GF-D8 (cell line): ENCODE results near the gene WDR38.

Experiments used
- DNase-seq: peaks from one replicate; lab custom pipeline; 2025; lab: John Stamatoyannopoulos, UW

Gene WDR38

DNA sequence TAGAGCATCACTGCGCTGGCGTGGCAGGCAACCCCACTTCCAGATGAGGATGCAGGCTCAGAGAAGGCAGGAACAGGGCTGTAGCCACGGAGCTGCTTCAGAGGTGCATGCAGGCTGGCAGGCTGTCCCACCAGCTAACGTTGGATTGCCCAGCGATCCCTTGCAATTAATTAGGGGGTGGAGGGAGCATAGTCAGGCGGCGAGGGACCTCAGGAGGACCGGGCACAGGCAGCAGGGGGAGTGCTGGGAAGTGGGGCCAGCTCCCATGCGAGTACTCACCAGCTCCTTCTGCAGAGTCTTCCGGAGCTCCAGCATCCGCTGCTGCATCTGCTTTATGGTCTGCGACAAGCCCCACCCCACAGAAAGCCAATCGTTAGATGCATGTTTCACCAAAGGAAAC is 29.0 kb downstream of the WDR38 start:
- no peak for DNase-seq

DNA sequence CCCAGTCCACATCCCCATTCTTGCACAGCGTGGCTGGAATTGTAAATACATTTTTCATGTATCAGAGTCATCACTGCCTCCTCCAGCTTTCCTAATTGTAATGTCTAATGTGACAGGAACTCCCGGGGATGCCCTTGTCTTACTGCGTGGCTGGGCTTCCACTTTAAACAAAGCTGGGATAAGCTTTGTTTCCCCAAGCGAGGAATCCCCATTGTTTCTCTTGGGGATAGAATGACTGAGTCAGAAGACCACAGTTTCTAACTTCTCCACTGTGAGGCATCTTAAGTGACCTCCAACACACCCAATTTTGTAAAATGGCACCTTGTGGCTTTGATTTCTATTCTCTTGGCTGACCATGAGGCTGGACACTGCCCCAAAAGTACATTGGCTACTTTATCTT is 31.1 kb downstream of the WDR38 start:
- no peak for DNase-seq

DNA sequence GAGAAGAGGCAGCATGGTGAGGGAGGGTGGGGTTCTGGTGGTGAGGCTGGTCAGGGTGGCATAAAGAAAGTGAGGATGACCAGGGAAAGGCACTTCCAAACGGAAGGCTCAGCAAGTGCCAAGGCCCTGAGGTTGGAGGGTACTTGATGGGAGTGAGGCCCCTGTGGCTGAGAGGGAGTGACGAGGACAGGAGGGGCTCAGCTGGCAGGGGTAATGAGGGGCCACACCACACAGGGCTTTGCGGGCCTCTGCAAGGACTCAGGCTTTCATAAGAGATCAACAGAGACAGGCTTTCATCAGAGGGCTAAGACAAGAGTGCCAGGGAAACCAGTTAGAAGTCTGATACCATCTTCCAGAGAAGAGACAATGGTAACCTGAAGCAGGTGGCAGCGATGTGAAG is 32.3 kb downstream of the WDR38 start:
- DNase-seq = no peak

DNA sequence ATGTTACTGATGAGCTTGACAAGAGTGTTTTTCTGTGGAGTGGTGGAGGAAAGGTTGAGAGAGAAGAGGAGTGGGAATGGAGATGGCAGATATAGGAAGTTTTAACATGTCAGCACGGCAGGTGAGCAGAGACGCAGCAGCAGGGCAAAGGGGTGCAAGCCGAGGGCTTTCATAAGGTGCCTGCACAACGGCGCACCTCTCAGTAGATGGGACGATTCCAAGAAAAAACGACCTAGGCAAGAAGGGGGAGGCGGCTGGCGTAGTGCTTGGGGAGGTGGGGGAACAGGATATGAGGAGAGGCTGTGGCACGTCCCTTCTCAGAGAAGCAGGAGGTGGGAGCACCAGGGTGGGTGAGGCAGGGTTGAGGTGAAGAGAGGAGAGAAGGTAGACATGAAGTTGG is 33.2 kb downstream of the WDR38 start:
- no peak for DNase-seq

DNA sequence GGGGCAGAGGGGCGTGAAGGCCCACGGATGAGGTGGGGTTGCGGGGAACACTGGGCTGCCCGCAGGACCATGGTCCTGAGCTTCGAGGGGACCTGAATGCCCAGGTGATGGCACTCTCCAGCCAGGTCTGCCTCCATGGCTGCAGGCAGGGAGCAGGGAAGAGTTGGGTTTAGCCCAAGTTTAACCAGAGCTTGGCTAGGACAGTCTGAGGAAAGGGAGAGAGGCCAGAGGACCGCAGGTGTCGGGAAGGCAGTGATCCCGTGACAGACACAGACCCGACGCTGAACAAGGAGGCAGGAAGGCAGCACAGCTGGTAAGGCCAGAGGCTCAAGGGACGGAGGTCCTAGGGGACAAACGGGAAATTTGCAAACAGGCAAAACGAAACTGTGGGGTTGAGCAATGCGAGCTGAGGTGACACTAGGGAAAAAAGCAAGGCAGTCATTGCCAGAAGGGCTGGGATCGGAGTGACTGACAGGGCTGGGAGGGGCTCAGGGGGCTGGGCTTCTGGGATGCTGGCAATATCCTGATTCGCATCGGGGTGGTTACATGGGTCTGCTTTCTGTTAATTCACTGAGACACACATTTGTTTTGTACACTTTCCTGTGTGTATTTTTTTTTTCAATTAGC is 33.7 kb downstream of the WDR38 start:
- no peak for DNase-seq

DNA sequence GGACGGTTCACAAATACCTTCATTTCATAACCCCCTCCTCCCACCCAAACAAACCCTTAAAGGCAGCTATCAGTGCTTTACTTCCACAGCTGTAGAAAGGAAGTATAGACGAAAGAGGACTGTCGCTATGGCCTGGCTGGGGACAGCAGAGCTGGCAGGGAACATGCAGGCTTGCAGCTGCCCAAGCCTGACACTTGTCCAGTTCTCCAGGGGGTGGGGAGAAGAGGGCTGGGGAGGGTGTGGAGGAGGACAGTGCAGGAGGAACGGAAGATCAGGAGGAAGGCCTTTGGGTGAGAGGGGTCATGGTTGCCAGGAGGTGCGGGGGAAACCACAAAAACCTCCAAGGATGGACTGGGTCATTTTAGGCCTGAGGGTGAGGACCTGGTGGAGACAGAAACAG is 34.6 kb downstream of the WDR38 start:
- no peak for DNase-seq

DNA sequence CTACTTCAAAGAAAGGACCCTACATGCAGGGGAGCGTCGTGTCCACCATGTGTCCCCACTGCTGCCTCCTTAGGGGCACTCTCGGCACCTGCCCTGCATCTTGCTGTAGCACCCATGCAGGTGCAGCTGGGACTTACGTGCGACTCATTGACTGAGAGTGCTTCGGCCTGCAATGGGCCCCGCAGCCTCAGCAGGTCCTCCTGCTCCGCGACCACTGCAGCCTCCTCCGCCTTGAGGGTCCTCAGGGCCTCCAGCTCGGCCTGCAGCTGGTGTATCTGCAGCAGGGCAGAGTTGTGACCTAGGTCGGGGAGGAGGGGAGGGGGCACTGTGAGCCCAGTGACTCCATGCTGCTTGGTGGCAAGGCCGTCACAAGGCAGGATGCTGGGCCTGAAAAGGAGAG is 35.7 kb downstream of the WDR38 start:
- DNase-seq = no peak

DNA sequence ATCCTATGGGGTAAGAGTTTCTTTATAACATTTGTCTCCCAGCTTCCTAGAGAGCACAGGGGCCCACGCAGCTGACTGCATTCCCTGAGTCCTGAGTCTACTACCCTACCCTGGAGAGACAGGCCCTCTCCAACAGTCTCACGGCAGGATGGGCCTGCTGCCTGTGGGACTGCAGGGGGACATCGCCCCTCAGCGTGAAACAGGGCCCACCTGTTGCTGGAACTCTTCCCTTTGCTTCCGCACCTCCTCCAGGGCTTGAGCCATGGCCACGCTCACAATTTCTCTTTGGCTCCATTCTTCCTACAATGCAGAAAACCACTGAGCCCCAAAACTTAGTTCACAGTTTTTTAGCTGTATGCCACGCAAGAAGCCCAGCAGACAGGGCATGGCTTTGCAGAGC is 36.9 kb downstream of the WDR38 start:
- no peak for DNase-seq

DNA sequence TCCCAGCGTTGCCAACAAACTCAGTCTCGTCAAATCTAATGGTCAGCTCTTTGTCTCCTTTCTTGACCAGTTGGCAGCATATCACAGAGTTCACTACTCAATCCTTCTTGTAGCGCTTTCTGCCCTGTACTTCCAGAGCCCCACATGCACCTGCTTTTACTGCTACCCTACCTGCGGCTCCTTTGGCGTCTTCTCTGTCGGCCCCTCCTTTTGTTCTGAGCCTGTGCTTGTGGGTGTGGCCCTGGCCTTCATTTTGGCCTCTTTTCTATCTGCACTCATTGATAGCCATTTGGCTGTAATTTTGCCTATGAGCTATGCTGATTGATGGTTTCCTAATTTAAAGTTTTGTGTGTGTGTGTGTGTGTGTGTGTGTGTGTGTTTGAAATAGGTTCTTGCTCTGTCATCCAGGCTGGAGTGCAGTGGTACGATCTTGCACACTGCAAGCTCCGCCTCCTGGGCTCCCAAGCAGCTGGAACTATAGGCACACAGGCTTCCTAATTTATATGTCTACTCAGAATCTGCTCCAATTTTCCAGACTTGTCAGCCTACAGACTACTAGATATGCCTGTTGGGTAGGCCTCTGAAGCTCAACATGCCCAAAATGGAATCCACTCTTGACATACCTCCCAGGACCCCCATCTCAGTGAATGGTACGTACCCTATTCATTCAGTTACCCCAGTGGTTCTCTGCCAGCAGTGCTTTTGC is 40.9 kb downstream of the WDR38 start:
- DNase-seq = no peak

DNA sequence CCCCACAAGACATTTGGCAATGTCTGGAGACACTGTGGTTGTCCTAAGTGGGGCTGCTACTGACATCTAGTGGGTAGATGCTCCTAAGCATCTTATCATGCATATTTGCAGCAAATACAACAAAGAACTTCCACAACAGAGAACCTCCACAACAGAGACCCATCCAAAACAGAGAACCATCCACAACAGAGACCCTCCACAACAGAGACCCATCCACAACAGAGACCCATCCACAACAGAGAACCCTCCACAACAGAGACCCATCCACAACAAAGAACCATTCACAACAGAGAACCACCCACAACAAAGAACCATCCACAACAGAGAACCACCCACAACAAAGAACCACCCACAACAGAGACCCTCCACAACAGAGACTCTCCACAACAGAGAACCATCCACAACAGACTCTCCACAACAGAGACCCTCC is 41.5 kb downstream of the WDR38 start:
- no peak for DNase-seq

DNA sequence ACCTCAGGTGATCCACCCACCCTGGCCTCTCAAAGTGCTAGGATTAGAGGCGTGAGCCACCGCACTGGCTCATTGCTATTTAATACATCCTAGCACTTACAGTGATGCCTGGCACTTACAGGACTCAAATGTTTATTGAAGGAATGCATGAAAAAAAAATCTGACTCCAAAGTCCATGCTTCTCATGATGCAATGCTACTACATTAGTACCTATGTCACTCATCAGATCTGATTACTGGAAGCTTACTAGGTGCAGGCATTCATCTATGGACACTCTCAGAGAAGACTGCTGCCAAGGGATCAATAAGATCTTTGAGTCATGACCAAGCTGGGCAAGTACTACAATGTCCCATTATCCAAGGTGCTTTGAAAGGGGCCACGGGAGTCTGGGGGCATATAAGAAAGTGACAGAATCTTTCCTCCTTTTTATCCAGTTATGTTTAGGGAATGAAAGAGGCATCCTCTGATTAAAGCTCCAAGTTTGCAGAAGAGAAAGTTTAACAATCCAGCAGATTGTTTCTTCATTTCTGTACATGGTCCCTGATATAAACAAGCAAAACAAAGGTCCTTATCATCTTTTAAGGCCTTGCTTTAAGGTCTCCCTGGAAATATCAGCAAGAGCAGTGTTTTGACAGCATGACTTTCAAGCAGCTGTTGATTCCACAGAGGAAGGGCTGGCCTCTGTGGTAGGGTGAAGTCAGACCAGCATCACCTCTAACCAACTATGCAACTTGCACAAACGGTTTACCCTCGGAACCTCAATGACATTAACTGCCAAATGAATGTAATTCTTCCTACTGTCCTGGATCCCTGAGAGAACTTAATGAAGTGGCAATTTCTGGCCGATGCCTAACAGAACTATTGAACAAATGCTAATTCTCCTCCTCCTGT is 44.6 kb downstream of the WDR38 start:
- DNase-seq = no peak

DNA sequence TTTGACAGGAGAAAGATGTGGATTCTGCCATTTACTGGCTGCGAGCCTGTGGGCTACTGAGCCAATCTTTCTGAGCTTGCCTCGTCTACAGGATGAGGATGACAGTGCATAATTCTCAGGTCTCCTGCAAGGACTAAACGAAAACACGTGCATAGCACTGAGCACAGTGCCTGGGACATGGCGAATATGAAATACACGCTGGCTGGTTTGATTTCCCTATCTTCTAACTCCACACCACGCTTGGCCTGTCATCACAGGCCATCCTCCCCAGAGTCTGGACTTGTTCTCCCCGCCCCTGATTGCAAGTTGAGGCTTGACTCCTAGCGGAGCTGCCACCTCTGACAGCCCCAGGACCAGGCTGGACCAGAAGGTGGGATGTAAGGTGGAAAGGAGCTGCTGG is 46.6 kb downstream of the WDR38 start:
- no peak for DNase-seq

DNA sequence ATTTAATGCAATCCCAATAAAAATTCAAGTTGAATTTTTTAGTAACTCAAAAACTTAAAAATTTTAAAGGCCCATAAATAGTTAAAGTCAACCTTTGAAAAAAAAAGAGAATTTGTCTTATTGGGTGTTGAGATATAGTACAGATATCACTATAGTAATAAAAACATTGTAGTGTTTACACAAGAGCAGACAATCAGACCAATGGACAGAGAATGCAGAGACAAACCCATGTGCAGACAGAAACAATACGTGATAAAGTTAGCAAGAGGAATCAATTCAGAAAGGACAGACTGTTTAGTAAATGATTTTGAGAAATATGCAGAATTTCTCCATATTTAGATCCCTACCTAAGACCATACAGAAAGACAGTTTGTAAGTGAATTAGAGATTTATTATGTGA is 53.7 kb downstream of the WDR38 start:
- DNase-seq = no peak
